GM21825 (cell line): Measurements from ENCODE around the gene NEDD9.

Experiments used
- ATAC-seq: cut with Tn5 transposase; IDR thresholded peaks from one replicate; pipeline ENCODE4 v1.9.1; 2021; ENCODE audit warnings: mild to moderate bottlenecking, moderate library complexity; ENCODE audit not compliant: unreplicated experiment

Gene NEDD9

DNA sequence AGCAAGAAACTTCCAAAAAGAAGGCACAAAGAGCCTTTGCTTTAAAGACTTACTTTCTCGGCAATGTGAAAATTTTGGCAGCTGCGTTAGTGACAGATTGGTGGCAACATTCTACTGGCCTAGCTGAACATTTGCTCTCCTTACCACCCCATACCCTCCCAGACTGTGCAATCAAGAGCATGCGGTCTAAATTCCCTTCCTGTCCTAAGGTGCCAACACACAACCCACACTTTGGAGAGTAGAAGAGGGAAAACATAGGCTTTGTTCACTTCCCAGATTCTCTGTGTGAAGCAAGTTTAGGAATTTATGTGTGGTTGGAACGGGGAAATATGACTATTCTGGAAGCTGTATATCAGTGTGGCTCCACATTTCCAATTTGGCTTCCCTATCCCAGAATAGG, 29.8 kb upstream of the NEDD9 start:
- ATAC-seq, result no peak

DNA sequence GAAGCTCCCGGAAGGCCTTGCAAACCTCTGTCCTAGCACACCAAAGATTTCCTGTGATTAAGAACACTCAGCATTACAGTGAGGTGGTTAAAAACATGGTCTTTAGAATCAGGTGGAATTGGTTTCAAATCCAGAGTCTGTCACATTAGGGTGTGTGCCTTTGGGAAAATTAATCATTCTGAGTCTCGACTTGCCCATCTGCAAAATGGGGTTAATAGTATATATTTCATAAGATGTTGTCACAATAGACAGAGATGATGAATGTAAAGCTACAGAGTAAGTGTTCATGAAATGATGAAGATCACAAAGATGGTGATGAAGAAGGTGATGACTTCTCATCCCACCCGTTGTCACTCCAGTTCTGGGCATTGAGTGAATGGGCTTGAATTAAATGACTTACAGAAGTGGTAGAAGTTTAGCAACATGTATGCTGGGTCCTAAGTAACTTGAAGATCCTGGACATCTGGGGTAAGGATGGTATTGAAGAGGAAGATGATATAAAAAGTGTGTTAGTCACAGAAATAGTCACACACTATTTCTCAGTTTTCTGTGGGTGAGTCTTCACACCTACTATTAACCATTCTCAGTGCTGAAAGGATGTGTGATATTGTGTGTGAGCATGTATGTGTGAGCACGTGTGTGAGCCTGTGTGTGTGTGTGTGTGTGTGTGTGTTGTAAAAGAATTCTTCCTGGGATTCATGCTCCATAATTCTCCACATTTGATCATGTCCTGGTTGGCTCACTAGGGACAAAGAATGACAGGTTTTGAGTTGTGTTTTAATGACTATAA, 28.0 kb upstream of the NEDD9 start:
- ATAC-seq, result no peak

- ATAC-seq, result no peak
These were observed 26.1 kb upstream of the NEDD9 start for GRCh38 chr6:11258260-11259237.

DNA sequence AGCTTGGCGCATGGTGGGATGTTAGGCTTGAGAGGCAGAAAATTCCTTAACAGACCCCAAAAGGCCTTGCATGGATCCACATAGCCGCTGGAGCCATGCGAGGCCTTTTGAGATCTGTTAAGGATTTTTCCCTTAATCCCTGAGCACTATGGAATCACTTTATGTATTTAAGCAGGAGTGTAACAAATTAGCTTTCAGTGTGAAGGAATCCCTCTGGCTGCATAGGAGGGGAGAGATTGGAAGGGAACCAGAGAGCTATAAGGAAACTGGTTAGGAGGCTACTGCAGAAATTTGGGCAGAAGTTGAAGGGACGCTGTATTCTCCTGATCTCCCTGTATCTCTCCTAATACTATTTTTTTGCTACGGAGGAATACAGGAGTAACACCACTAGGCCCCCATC, 23.1 kb upstream of the NEDD9 start:
- no peak for ATAC-seq

- ATAC-seq, result no peak
These were observed 21.1 kb upstream of the NEDD9 start for GRCh38 chr6:11253594-11253993.

DNA sequence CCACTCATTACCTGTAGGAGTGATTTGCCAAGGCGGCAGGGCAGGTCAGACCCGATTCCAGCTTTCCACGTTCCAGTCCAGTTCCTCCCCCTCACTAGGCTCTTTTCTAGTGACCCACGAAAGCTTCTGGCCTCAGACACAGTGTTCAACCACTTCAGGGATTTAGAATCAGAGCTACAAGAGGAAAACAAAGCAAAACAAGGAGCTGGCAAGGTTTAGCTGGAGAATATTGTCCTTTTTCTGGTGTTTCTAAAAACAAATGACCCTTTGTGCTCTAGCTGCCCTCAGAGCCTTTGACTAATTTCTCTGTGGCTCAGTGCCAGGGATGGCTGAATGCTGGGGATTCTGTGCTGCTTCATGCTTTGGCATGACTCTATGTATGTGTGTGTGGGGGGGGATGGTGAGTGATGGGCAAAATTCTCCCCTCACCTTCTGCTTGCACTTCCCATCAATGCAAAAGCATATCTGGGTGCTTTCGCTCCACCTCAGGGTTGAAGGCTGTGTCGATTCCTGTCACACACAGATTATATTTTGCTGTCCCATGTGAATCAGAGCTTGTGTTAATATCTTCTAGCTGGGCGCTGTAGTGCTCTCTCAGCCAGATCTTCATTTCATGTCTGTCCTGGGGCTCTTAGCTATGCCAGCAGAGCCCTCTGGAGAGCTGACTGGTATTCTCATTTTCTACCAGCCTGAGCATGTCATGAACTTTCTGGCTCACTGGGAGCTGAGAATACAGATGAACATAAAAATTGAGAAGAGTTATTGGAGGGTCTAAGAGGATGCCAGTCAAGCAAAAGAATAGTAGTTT, 19.3 kb upstream of the NEDD9 start:
- no peak for ATAC-seq

DNA sequence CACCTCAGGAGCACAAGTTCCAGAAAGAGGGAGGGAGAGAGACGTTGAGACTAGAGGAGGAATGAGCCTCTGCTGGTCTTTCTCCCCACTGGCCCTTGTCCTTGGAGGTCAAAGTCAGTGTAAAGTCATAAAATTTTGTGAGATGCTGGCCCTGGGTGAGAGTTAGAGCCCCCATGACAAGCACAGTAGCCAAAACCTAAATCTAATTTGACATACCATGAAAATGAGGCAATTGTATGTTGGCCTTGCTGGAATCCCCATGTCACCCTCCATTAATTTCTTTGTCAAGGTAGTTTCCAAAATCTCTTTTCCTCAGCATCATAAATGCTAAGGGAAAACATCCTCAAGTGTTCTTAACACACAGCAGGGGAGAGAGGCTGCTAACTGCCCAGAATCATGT, 17.6 kb upstream of the NEDD9 start:
- ATAC-seq, result no peak

- no peak for ATAC-seq
These were observed 16.7 kb upstream of the NEDD9 start for GRCh38 chr6:11248974-11249761.

GRCh38 chr6:11246722-11247121, 14.3 kb upstream of the NEDD9 start:
- ATAC-seq, result no peak

DNA sequence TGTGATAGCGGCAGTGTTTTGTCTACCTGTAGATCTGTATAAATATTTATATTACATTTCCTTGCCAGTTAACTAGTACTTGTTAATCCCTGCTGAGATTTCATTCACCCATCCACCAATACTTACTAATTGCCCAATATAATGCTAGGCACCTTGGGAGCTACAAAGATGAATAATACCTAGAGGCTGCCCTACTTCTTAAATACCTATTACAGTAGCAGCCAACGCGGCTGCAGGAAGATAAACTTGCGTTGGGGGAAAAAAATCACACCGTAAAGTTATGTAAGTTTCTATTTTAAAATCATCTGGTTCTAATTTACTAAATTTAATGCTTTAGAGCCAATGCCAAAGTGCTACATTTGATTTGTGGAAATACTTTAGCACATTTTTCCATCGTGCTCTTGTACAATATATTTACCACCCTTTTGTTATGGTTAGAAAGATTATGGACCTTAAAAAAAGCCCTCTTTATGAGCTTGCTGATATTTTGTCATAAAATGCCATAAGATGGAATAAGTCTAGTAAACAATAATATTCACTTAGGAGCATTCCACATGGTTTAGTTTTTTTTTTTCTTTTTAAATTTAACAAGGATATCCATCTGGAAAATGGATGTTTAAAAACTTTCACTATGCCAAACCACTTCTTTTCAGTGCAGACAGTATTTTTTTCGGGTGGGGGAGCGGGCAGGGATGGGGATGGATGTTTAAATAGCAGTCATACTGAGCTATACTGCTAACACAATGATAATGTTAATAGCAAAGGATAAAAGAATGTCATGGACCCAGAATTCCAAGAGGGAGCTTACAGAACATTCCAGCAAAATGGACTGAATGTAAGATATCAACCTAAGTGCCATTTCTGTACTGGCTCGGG, 13.2 kb upstream of the NEDD9 start:
- ATAC-seq, result no peak

- ATAC-seq, result no peak
These were observed 12.1 kb upstream of the NEDD9 start for GRCh38 chr6:11244387-11245126.

DNA sequence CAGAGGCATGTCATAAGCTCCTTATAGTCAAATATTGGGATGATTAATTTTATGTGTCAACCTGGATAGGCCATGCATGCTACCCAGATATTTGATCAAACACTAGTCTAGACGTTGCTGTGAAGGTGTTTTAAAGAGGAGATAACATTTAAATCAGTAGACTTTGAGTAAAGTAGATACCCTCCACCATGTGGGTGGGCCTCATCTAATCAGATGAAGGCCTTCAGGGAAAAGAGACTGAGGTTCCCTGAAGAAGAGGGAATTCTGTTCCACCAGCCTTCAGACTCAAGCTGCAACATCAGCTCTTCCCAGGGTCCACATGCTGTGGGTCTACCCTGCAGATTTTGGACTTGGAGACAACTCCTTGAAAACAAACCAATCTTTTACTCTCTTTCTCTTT, 11.4 kb upstream of the NEDD9 start:
- ATAC-seq, result no peak

DNA sequence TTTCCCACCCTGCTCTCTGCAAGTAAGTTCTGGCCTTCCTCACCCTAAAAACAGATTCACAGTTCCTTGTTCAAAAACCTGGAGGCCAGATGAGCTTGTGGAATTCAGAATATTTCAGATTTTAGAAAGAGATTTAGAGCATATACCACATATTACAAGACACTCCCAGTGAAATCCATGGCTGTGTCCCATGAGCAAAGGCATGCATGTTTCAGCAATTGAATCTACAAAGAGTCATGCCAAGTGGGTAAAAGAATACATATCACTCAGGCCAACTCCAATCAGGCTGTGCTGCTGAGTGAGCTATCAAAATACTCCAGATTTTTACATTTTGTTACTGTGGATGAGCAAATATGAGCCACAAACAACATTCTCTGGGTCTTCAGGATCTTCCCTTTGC, 10.2 kb upstream of the NEDD9 start:
- ATAC-seq, result no peak

- ATAC-seq, result no peak
These were observed 9.3 kb upstream of the NEDD9 start for GRCh38 chr6:11241793-11242201.

DNA sequence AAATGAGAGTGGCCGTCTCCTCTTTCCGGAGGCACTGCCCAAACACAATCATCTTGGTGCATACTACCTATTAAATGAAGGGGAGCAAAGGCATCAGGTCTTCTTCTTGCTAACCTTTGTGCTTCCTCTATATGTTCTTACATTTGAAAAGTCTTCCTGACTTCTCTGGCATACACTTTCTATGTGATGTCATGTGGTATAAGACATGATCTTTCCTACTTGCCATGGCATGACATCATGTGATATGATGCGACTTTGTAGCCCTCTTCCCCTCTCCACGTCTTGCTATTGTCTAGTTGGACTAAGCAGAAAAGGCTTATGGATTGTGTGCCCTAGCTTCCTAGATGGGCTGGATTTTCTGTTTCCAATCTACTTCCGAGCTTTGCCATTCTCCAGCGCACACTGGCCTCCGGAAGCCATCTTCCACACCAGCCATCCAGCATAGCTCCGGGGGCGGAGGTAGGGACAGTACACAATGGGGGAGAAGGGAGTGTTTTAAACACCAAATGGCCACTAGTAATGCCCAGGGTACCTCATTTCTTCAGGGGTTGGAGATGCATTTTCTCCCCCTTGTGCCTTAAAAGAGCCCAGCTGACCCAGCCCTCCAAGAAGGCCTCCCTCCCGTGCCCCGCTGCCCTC, 8.8 kb upstream of the NEDD9 start:
- no peak for ATAC-seq

GRCh38 chr6:11237956-11238355, 5.5 kb upstream of the NEDD9 start:
- no peak for ATAC-seq

GRCh38 chr6:11237428-11237827, 5.0 kb upstream of the NEDD9 start:
- ATAC-seq, result no peak

DNA sequence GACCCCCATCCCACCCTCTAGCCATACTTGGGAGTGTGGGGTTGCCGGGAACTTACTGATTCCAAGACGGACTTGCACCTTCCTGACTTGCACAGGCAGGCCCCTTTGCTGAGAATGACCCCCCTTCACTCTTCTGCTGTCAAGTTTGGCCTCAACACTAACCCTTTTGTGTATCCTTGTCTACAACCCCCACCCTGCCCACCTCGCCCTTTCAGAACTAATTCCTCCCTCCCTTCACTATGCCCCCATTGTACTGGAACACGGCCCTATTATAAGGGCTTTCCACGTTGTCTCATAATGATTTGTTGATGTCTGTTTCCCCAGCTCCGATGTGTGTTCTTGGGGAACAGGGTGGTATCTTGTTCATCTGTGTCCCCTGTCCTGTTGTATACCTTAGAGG, 4.4 kb upstream of the NEDD9 start:
- ATAC-seq, result no peak
